NCI-H146 treated with DMSO at 0.1 percent for 48 hours (cell line): ENCODE results near the gene SLC25A27.

ENCODE experiments used
- DNase-seq: peaks from one replicate; lab custom pipeline; 2025; ENCODE audit not compliant: unreplicated experiment; lab: John Stamatoyannopoulos, UW

SLC25A27 gene

GRCh38 chr6:46648869-46649492 is 3.8 kb upstream of the SLC25A27 start:
- no peak for DNase-seq

- DNase-seq, result no peak
These were observed 1.8 kb upstream of the SLC25A27 start for GRCh38 chr6:46651006-46651405.

GRCh38 chr6:46651816-46652215 is 959 bp upstream of the SLC25A27 start:
- DNase-seq, result no peak

GRCh38 chr6:46652232-46652602 is 558 bp upstream of the SLC25A27 start:
- no peak for DNase-seq

GRCh38 chr6:46653439-46654195 is 842 bp downstream of the SLC25A27 start:
- no peak for DNase-seq

- no peak for DNase-seq
These were observed 3.0 kb downstream of the SLC25A27 start for GRCh38 chr6:46655803-46656202.

- no peak for DNase-seq
These were observed 4.9 kb downstream of the SLC25A27 start for GRCh38 chr6:46657642-46658041.

GRCh38 chr6:46661483-46661882 is 8.7 kb downstream of the SLC25A27 start:
- DNase-seq, result no peak

GRCh38 chr6:46667377-46667776 is 14.6 kb downstream of the SLC25A27 start:
- DNase-seq, result no peak

GRCh38 chr6:46674410-46674809 is 21.6 kb downstream of the SLC25A27 start:
- DNase-seq, result no peak

- DNase-seq, result no peak
These were observed 24.0 kb downstream of the SLC25A27 start for GRCh38 chr6:46676604-46677313.

- no peak for DNase-seq
These were observed 24.5 kb downstream of the SLC25A27 start for GRCh38 chr6:46677314-46677654.

GRCh38 chr6:46684771-46685170 is 32.0 kb downstream of the SLC25A27 start:
- DNase-seq, result no peak

GRCh38 chr6:46687619-46688097 is 34.9 kb downstream of the SLC25A27 start, which contains the start of gene TDRD6:
Gene TDRD6 (plus strand): TSS chr6:46687885. CDS start chr6:46688129, 244 bp downstream.
- DNase-seq, result no peak

GRCh38 chr6:46688117-46688965 is 35.6 kb downstream of the SLC25A27 start:
- no peak for DNase-seq

- no peak for DNase-seq
These were observed 36.2 kb downstream of the SLC25A27 start for GRCh38 chr6:46688966-46689335.

- no peak for DNase-seq
These were observed 36.9 kb downstream of the SLC25A27 start for GRCh38 chr6:46689657-46690056.

- no peak for DNase-seq
These were observed 37.5 kb downstream of the SLC25A27 start for GRCh38 chr6:46690141-46690755.

- no peak for DNase-seq
These were observed 38.2 kb downstream of the SLC25A27 start for GRCh38 chr6:46690911-46691451.

GRCh38 chr6:46699970-46700369 is 47.2 kb downstream of the SLC25A27 start:
- DNase-seq, result no peak
